Panc1 (cell line): ENCODE measurements around the gene RPL21. TPM values are rescaled to one million over a fixed set of nuclear protein-coding genes. Genes with fewer than 3 reads are reported as not detected.

Experiments
- ATAC-seq: fragments of 200-7000 bp; cut with Tn5 transposase; 2 replicates; pipeline ENCODE4 v1.9.1; 2020; ENCODE audit warnings: mild to moderate bottlenecking, moderate library complexity
- BruUV-seq: library from RNA; stranded (reverse); fragments of 400-500 nt; replicated peaks from 2 replicates; lab custom pipeline; 2021; lab: Mats Ljungman, UMichigan
- CTCF ChIA-PET: fragments of 300-600 bp; sonication (Branson Sonifier 250); formaldehyde crosslinking; loops from one replicate; lab custom pipeline; 2022; ENCODE audit warnings: antibody characterized with exemption; lab: Charles Lee
- POLR2A ChIA-PET: fragments of 300-600 bp; sonication (Branson Sonifier 250); formaldehyde crosslinking; loops from one replicate; lab custom pipeline; 2022; ENCODE audit warnings: antibody characterized with exemption; lab: Charles Lee
- DNase-seq: peaks from one replicate; pipeline ENCODE4 v3.0.0-alpha.2; 2010; ENCODE audit warnings: low read depth, low spot score
- H3K27ac ChIP-seq: 2 replicates; pipeline ENCODE4 v1.5.1; 2011; ENCODE audit warnings: mild to moderate bottlenecking, low read length, inconsistent platforms
- H3K27me3 ChIP-seq: fragments of 200-500 bp; sonication (Bioruptor generic); 2 replicates; pipeline ENCODE4 v1.6.0; 2014; ENCODE audit warnings: low read length, inconsistent platforms; ENCODE audit not compliant: control insufficient read depth, insufficient read depth
- H3K36me3 ChIP-seq: fragments of 200-500 bp; sonication (Bioruptor generic); 2 replicates; pipeline ENCODE4 v1.5.1; 2014; ENCODE audit warnings: inconsistent platforms, mild to moderate bottlenecking, low read length, moderate library complexity; ENCODE audit not compliant: control insufficient read depth, insufficient read depth
- H3K4me1 ChIP-seq: 2 replicates; pipeline ENCODE4 v1.5.1; 2011; ENCODE audit warnings: inconsistent platforms, mild to moderate bottlenecking, low read length, moderate library complexity; ENCODE audit not compliant: control insufficient read depth, insufficient read depth
- H3K4me3 ChIP-seq, 2 experiments: 2 replicates each; pipeline ENCODE4 v1.5.1; 2011 to 2012; ENCODE audit warnings: low read depth in 2 of 2, low read length in 2 of 2, mild to moderate bottlenecking in 2 of 2, inconsistent platforms in 1 of 2, moderate library complexity in 1 of 2
- H3K9me3 ChIP-seq: fragments of 200-500 bp; sonication (Bioruptor generic); 2 replicates; pipeline ENCODE4 v1.5.1; 2014; ENCODE audit warnings: low read depth, mild to moderate bottlenecking, inconsistent platforms, low read length, moderate library complexity; ENCODE audit not compliant: control insufficient read depth, insufficient read depth
- CTCF ChIP-seq: fragments of 450-650 bp; IDR thresholded peaks from 2 replicates; pipeline ENCODE4 v1.5.1; 2017; ENCODE audit warnings: mild to moderate bottlenecking
- POLR2AphosphoS5 ChIP-seq: IDR thresholded peaks from 2 replicates; pipeline ENCODE4 v1.6.1; 2012; ENCODE audit warnings: mild to moderate bottlenecking, low read depth, low read length, moderate library complexity
- SIN3A ChIP-seq: IDR thresholded peaks from 2 replicates; pipeline ENCODE4 v1.6.1; 2012; ENCODE audit warnings: low read depth, mild to moderate bottlenecking, low read length, moderate library complexity, borderline replicate concordance; ENCODE audit not compliant: insufficient read depth
- TCF7L2 ChIP-seq: IDR thresholded peaks from 2 replicates; pipeline ENCODE4 v1.6.1; 2011; ENCODE audit warnings: mild to moderate bottlenecking, low read depth, low read length, inconsistent platforms
- in situ Hi-C: cut with HindIII; loops from 2 replicates; pipeline ENCODE4 v1.10.0; 2016; ENCODE audit warnings: low sequenced_read_pairs, low pct_unique_long_range_greater_than_20kb
- intact Hi-C: fragments of 100-400 bp; cut with micrococcal nuclease; formaldehyde crosslinking; loops from one replicate; pipeline ENCODE4 v1.10.0; 2022; ENCODE audit not compliant: unreplicated experiment
- total RNA-seq: library from RNA; stranded (reverse); gene quantifications from one replicate; pipeline ENCODE4 v1.2.1, GENCODE V29; 2021; ENCODE audit not compliant: unreplicated experiment
- TF ChIP-seq, protein P1 (sequence below), 2 experiments: IDR thresholded peaks; 2 replicates each; pipeline ENCODE4 v1.6.1; 2011 to 2012; ENCODE audit warnings: low read depth in 2 of 2, control low read depth in 1 of 2, low read length in 1 of 2, mild to moderate bottlenecking in 1 of 2, moderate library complexity in 1 of 2; ENCODE audit not compliant: insufficient read depth in 1 of 2

RPL21 gene
- total RNA-seq, 1 experiment from 2014 or later: 702 TPM

DNA sequence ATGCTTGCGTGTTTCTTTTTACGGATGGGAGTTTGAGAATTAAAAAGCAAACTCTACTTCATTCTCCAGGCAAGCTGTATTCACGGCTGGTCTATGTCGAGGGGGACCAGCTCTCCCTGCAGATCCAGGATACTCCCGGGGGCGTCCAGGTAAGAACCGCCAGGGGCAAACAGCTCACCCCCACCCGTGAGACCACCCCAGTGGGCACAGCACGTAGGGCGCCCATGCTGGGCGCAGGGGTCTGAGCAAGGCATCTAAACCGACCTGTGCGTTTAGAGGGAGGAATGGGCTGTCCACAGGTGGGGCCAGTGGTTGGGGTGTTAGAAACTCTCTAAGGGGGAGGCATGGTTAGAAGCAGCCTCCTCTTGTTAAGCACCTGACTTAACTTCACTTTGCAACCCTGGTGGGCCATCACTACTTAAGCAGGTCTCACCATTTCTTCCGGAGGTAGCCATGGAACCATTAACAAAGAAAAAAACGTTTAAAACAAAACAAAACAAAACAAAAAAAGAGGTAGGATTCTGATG lies 20.3 kb downstream of the RPL21 start:
- Histone ChIP-seq H3K4me3 (peak overlapping the region; percentile 69 to 72), H3K4me1 (peaks cover 16% of the 10 kb centered on the region), H3K27me3 (no peaks in the 10 kb centered on the region), H3K27ac (peak overlapping the region; percentile 90), H3K9me3 (no peaks in the 10 kb centered on the region), H3K36me3 (no peaks in the 10 kb centered on the region; the same call in 1 of the 2 replicates)
- ATAC-seq (no peak), DNase-seq (no peak)
- TF ChIP-seq, protein P1, sequence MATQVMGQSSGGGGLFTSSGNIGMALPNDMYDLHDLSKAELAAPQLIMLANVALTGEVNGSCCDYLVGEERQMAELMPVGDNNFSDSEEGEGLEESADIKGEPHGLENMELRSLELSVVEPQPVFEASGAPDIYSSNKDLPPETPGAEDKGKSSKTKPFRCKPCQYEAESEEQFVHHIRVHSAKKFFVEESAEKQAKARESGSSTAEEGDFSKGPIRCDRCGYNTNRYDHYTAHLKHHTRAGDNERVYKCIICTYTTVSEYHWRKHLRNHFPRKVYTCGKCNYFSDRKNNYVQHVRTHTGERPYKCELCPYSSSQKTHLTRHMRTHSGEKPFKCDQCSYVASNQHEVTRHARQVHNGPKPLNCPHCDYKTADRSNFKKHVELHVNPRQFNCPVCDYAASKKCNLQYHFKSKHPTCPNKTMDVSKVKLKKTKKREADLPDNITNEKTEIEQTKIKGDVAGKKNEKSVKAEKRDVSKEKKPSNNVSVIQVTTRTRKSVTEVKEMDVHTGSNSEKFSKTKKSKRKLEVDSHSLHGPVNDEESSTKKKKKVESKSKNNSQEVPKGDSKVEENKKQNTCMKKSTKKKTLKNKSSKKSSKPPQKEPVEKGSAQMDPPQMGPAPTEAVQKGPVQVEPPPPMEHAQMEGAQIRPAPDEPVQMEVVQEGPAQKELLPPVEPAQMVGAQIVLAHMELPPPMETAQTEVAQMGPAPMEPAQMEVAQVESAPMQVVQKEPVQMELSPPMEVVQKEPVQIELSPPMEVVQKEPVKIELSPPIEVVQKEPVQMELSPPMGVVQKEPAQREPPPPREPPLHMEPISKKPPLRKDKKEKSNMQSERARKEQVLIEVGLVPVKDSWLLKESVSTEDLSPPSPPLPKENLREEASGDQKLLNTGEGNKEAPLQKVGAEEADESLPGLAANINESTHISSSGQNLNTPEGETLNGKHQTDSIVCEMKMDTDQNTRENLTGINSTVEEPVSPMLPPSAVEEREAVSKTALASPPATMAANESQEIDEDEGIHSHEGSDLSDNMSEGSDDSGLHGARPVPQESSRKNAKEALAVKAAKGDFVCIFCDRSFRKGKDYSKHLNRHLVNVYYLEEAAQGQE (IDR thresholded peaks at IDR 0.05; ENCODE audit: insufficient read depth in 1 of 2, low read depth in 2 of 2, low read length in 1 of 2): no peak
- no peak for TF ChIP-seq POLR2AphosphoS5
- TF ChIP-seq CTCF: no peak
- TF ChIP-seq TCF7L2: no peak
- no peak for TF ChIP-seq SIN3A
- intact Hi-C loops: loop anchor here (10.0 kb wide), 1 partner anchor 287 kb away; no protein-coding TSS in a partner anchor
- ChIA-PET POLR2A (no interaction called here), CTCF (interaction anchor here (0.6 kb wide), 1 partner anchor 187 kb away, joined by 5 read pairs; no protein-coding TSS in a partner anchor)
- BruUV-seq: no TSS peak
- in situ Hi-C loops: no loop called here

- BruUV-seq: no TSS peak
- ATAC-seq (no peak), DNase-seq (no peak)
- no peaks in the 10 kb centered on the region; the same call in 1 of the 2 replicates for H3K36me3 ChIP-seq
- peaks cover 16% of the 10 kb centered on the region for H3K4me1 ChIP-seq
- TF ChIP-seq POLR2AphosphoS5 (no peak), SIN3A (no peak), TCF7L2 (no peak), CTCF (no peak)
- TF ChIP-seq, protein P1 (IDR thresholded peaks at IDR 0.05; ENCODE audit: insufficient read depth in 1 of 2, low read depth in 2 of 2, low read length in 1 of 2): no peak
- no peaks in the 10 kb centered on the region for H3K27me3 ChIP-seq
- H3K9me3 ChIP-seq: no peaks in the 10 kb centered on the region
- CTCF ChIA-PET: interaction anchor here (1.1 to 1.2 kb wide), 2 partner anchors 11 to 148 kb away, joined by 3 to 4 read pairs; no protein-coding TSS in a partner anchor
- H3K4me3 ChIP-seq: peak overlapping the region in 1 of 2 experiments; percentile 0; a peak in 1 of 4 replicates
- no peak overlapping the region for H3K27ac ChIP-seq
- in situ Hi-C loops (no loop called here), intact Hi-C loops (loop anchor here (10.0 kb wide), 1 partner anchor 289 kb away; no protein-coding TSS in a partner anchor)
- POLR2A ChIA-PET: no interaction called here
Observed at GRCh38 chr13:27273658-27274425, 22.5 kb downstream of the RPL21 start.
